GM23248 (cell line): ENCODE data around the gene EIF4G2. TPM values are rescaled to one million over a fixed set of nuclear protein-coding genes. Genes with fewer than 3 reads are reported as not detected.
A peak's percentile ranks its signal among the peaks of the same experiment; 100 is the strongest.

Source experiments
- DNase-seq: peaks from one replicate; pipeline ENCODE4 v3.0.0-alpha.2; 2015
- H2AFZ ChIP-seq: fragments of 200-600 bp; sonication (generic); 2 replicates; pipeline ENCODE4 v1.6.1; 2016; ENCODE audit warnings: antibody characterized with exemption
- H3F3A ChIP-seq: fragments of 200-600 bp; sonication (generic); 2 replicates; pipeline ENCODE4 v1.6.1; 2016; ENCODE audit warnings: mild to moderate bottlenecking, antibody characterized with exemption, mixed run types; ENCODE audit not compliant: insufficient read depth
- H3K27ac ChIP-seq: fragments of 200-600 bp; sonication (generic); 2 replicates; pipeline ENCODE4 v1.5.1; 2016; ENCODE audit warnings: mild to moderate bottlenecking
- H3K27me3 ChIP-seq: fragments of 200-600 bp; sonication (generic); replicated peaks from 2 replicates; pipeline ENCODE4 v1.6.1; 2016; ENCODE audit warnings: mild to moderate bottlenecking; ENCODE audit not compliant: insufficient read depth
- H3K36me3 ChIP-seq: fragments of 200-600 bp; sonication (generic); 2 replicates; pipeline ENCODE4 v1.6.1; 2016; ENCODE audit warnings: low read depth, mild to moderate bottlenecking
- H3K4me1 ChIP-seq: fragments of 200-600 bp; sonication (generic); 2 replicates; pipeline ENCODE4 v1.6.1; 2016; ENCODE audit warnings: mild to moderate bottlenecking; ENCODE audit not compliant: insufficient read depth
- H3K4me2 ChIP-seq: fragments of 200-600 bp; sonication (generic); one replicate; pipeline ENCODE4 v1.6.1; 2016; ENCODE audit warnings: mild to moderate bottlenecking; ENCODE audit not compliant: unreplicated experiment
- H3K4me3 ChIP-seq: fragments of 200-600 bp; sonication (generic); 2 replicates; pipeline ENCODE4 v1.5.1; 2016; ENCODE audit warnings: mild to moderate bottlenecking
- H3K79me2 ChIP-seq: fragments of 200-600 bp; sonication (generic); 2 replicates; pipeline ENCODE4 v1.6.1; 2016; ENCODE audit warnings: mild to moderate bottlenecking; ENCODE audit not compliant: insufficient read depth
- H3K9ac ChIP-seq: fragments of 200-600 bp; sonication (generic); 2 replicates; pipeline ENCODE4 v1.6.1; 2016; ENCODE audit warnings: mild to moderate bottlenecking
- H3K9me2 ChIP-seq: fragments of 200-600 bp; sonication (generic); 2 replicates; pipeline ENCODE4 v1.6.1; 2016; ENCODE audit warnings: mixed run types, mild to moderate bottlenecking, moderate library complexity; ENCODE audit not compliant: insufficient read depth
- H3K9me3 ChIP-seq: fragments of 200-600 bp; sonication (generic); one replicate; pipeline ENCODE4 v1.6.1; 2017; ENCODE audit warnings: low read depth
- H4K20me1 ChIP-seq: fragments of 200-600 bp; sonication (generic); 2 replicates; pipeline ENCODE4 v1.6.0; 2016; ENCODE audit not compliant: insufficient read depth
- EZH2 ChIP-seq: fragments of 200-600 bp; sonication (generic); IDR thresholded peaks from 2 replicates; pipeline ENCODE4 v1.6.1; 2018; ENCODE audit warnings: antibody characterized with exemption, mild to moderate bottlenecking; ENCODE audit not compliant: insufficient read depth, poor library complexity, severe bottlenecking
- EZH2phosphoT487 ChIP-seq: fragments of 200-600 bp; sonication (generic); IDR thresholded peaks from 2 replicates; pipeline ENCODE4 v1.6.1; 2018; ENCODE audit warnings: antibody characterized with exemption, moderate library complexity, mild to moderate bottlenecking, low read depth; ENCODE audit not compliant: insufficient read depth
- WGBS, 2 experiments: methylation state at CpG; one replicate each; pipeline ENCODE4 v1.1.6; 2015 to 2017; ENCODE audit warnings: low lambda C conversion rate in 2 of 2, low coverage in 1 of 2; ENCODE audit errors: missing lambda C conversion rate in 2 of 2; 5-methylcytosine and 5-hydroxymethylcytosine counted together
- in situ Hi-C: fragments of 300-500 bp; cut with MboI; formaldehyde crosslinking; loops from 2 replicates; pipeline ENCODE4 v1.15.0; 2020
- polyA plus RNA-seq: library from polyadenylated mRNA; unstranded; fragments of >200 nt; fragmentation: Nextera tagmentation; extraction: Ambion mirVana; gene quantifications from 2 replicates; pipeline ENCODE4 v1.2.1, GENCODE V29; 2016
- total RNA-seq: library from RNA; depleted of rRNA; stranded (reverse); fragments of >200 nt; shearing (Covaris generic); gene quantifications from 2 replicates; pipeline ENCODE4 v1.2.3, GENCODE V29; 2014

Gene EIF4G2
- total and polyA plus RNA-seq, 2 experiments from 2014 or later, result 673 to 882 TPM

DNA sequence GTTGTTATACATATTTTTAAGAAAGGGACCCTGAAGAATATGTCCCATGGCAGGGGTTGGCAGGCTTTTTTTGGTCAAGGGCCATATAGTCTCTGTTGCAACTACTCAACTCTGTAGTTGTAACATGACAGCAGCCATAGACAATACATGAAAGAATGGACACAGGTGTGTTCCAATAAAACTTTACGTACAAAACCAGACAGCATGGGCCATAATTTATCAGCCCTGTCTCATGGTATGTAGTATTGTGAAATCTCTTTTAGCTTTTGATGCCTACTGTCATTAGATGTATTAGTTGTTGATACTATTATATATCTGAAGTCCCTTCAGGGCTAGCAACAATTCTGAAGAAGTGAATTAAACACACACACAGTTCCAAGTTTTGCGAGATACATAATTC lies 46.6 kb upstream of the EIF4G2 start:
- H3K4me1 ChIP-seq, result peaks cover 20% of the 10 kb centered on the region
- no peaks in the 10 kb centered on the region for H4K20me1 ChIP-seq
- in situ Hi-C loops, result no loop called here
- H3K79me2 ChIP-seq, result peaks cover 66% of the 10 kb centered on the region
- no peaks in the 10 kb centered on the region for H3K9me2 ChIP-seq
- 100% methylated on average over 2 of the region's 2 CpGs for WGBS, 2 experiments
- no peak for TF ChIP-seq EZH2
- no peak for TF ChIP-seq EZH2phosphoT487
- no peak overlapping the region for H3K4me3 ChIP-seq
- H3K9ac ChIP-seq, result no peak overlapping the region
- H3K9me3 ChIP-seq, result no peaks in the 10 kb centered on the region
- no peaks in the 10 kb centered on the region for H3K27me3 ChIP-seq
- H3K27ac ChIP-seq, result no peak overlapping the region
- H3K36me3 ChIP-seq, result peaks cover 36% of the 10 kb centered on the region
- H2AFZ ChIP-seq, result no peak overlapping the region
- DNase-seq, result no peak
- no peak overlapping the region for H3K4me2 ChIP-seq
- peaks cover 31% of the 10 kb centered on the region; the same call in 1 of the 2 replicates for H3F3A ChIP-seq

DNA sequence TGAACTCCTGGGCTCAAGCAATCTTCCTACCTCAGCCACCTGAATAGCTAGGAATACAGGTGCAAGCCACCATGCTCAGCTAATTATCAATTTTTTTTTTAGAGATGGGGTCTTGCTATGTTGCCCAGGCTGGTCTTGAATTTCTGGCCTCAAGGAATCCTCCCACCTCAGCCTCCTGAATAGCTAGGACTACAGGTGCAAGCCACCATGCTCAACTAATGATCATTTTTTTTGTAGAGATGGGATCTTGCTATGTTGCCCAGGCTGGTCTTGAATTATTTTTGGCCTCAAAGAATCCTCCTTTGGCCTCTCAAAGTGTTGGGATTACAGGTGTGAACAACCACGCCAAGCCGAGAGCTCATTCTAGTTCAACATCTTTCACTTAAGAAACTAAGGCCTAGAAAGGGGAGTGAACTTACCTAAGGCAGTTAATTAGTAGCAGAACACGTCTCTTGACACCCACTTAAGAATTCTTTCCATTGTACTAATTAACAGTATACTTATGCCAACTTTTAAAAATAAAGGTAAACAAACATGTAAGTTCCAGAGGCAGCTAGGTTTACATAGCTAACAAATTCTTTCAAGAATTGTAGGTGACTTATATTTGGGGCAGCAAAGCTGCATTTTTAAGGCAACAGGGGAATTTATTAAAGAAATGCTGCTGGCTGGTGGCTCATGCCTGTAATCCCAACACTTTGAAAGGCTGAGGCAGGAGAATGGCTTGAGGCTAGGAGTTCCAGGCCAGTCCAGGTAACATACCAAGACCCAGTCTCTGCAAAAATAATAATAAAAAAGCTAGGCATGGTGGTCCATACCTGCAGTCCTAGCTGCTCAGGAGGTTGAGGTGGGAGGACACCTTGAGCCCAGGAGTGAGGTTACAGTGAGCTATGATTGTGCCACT lies 39.5 kb upstream of the EIF4G2 start:
- H2AFZ ChIP-seq, result no peak overlapping the region
- no peak overlapping the region for H3K27ac ChIP-seq
- peaks cover 11% of the 10 kb centered on the region for H3K36me3 ChIP-seq
- H3K4me1 ChIP-seq, result peaks cover 21% of the 10 kb centered on the region
- no peak for DNase-seq
- no peak overlapping the region for H3K4me3 ChIP-seq
- no peak overlapping the region for H3K4me2 ChIP-seq
- peaks cover 16% of the 10 kb centered on the region for H3K79me2 ChIP-seq
- 81 to 89% methylated on average over 3 of the region's 3 CpGs for WGBS, 2 experiments
- H3K9me3 ChIP-seq, result no peaks in the 10 kb centered on the region
- H3K9ac ChIP-seq, result no peak overlapping the region
- H4K20me1 ChIP-seq, result no peaks in the 10 kb centered on the region
- H3K9me2 ChIP-seq, result no peaks in the 10 kb centered on the region
- in situ Hi-C loops, result no loop called here
- peaks cover 49% of the 10 kb centered on the region for H3F3A ChIP-seq
- H3K27me3 ChIP-seq, result no peaks in the 10 kb centered on the region
- TF ChIP-seq EZH2 (no peak), EZH2phosphoT487 (no peak)

DNA sequence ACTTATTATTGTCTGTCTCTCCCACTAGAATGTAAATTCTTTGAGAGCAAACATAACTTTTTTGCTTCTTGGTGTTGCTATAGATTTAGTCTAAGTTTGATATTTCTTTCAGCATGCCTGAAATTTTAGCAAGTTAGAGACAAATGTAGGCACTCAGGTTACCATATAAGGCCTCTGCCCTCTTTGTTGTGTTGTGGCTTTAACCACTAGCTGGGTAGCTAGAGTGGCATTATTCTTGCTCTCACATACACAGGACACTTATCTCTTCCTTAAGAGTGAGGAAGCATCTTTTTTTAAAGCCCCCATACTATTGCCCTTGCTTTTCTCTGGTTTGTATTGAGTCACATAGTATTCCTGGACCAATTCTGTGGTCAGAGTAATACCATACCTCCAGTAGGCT lies 37.9 kb upstream of the EIF4G2 start:
- Histone ChIP-seq H3K9me2 (no peaks in the 10 kb centered on the region), H3K4me2 (no peak overlapping the region), H2AFZ (no peak overlapping the region), H3K36me3 (no peaks in the 10 kb centered on the region), H3K79me2 (peaks cover 6% of the 10 kb centered on the region; the same call in 1 of the 2 replicates), H3K4me3 (no peak overlapping the region), H4K20me1 (no peaks in the 10 kb centered on the region), H3K4me1 (peaks cover 21% of the 10 kb centered on the region), H3K9ac (no peak overlapping the region), H3F3A (peaks cover 46% of the 10 kb centered on the region), H3K27ac (no peak overlapping the region), H3K9me3 (no peaks in the 10 kb centered on the region), H3K27me3 (no peaks in the 10 kb centered on the region)
- TF ChIP-seq EZH2 (no peak), EZH2phosphoT487 (no peak)
- in situ Hi-C loops, result no loop called here
- no peak for DNase-seq

DNA sequence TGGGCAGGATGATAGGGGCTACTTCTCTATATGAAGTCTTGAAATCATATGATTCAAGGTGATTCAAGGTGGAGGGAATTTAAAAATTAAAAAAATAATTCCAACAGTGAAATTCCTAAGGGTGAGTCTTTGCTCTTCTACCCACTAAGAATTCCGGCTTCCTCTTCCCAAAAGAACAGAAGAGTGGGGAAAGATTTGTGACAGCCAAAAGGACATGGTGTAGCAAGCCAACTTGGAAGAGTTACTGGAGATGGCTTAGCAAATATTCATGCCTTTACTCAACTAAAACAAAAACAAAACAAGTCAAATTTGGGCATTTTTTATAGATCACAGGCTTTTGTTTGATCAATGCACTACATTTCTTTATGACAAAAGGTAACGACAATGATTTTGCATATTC lies 36.9 kb upstream of the EIF4G2 start:
- Histone ChIP-seq H3K36me3 (no peaks in the 10 kb centered on the region), H3K9me2 (no peaks in the 10 kb centered on the region), H3F3A (peaks cover 46% of the 10 kb centered on the region), H3K27ac (no peak overlapping the region), H2AFZ (no peak overlapping the region), H3K9me3 (no peaks in the 10 kb centered on the region), H3K4me1 (peaks cover 21% of the 10 kb centered on the region), H3K4me2 (no peak overlapping the region), H3K27me3 (no peaks in the 10 kb centered on the region), H3K9ac (no peak overlapping the region), H3K79me2 (no peaks in the 10 kb centered on the region), H4K20me1 (no peaks in the 10 kb centered on the region), H3K4me3 (no peak overlapping the region)
- TF ChIP-seq EZH2, result no peak
- no peak for TF ChIP-seq EZH2phosphoT487
- in situ Hi-C loops, result no loop called here
- 27 to 30% methylated on average over 2 of the region's 2 CpGs for WGBS, 2 experiments
- peak; percentile 12 for DNase-seq

DNA sequence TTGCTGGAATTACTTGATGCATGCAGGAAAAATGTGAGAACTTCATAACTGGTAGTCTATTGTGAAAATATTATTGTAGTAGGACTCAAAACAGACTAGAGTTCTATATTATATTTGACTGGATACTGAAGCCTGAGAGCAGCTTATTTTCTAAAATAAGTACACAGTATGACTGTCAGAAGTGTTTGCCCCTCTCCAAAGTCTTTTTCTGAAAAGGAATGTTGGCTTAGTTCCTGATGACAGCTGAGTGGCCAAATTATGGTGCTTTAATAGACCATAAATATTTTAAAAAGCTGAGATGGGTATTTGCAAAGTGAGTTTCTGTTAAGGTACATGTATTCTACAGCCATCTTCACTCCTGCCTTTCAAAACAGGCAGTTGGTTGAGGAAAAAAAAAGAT lies 36.1 kb upstream of the EIF4G2 start:
- TF ChIP-seq EZH2phosphoT487, result no peak
- no peak for TF ChIP-seq EZH2
- Histone ChIP-seq H2AFZ (no peak overlapping the region), H3K79me2 (no peaks in the 10 kb centered on the region), H3K27me3 (no peaks in the 10 kb centered on the region), H3K36me3 (no peaks in the 10 kb centered on the region), H3K9me3 (no peaks in the 10 kb centered on the region), H3K9ac (no peak overlapping the region), H4K20me1 (no peaks in the 10 kb centered on the region), H3F3A (peaks cover 43% of the 10 kb centered on the region), H3K9me2 (no peaks in the 10 kb centered on the region), H3K27ac (0 out of 2 replicates have a peak overlapping the region, but pooled peaks have one; percentile 3), H3K4me2 (no peak overlapping the region), H3K4me1 (peaks cover 21% of the 10 kb centered on the region), H3K4me3 (no peak overlapping the region)
- peak; percentile 18 for DNase-seq
- in situ Hi-C loops, result no loop called here
